GM18502 (cell line): Measurements from ENCODE around the gene NSD1.
A peak's percentile ranks its signal among the peaks of the same experiment; 100 is the strongest.

ENCODE experiments used
- ATAC-seq: cut with Tn5 transposase; IDR thresholded peaks from one replicate; pipeline ENCODE4 v1.9.1; 2021; ENCODE audit warnings: mild to moderate bottlenecking; ENCODE audit not compliant: unreplicated experiment, poor library complexity

NSD1 gene

GRCh38 chr5:177133096-177133852, at the start of gene NSD1:
TSS of gene NSD1 (plus strand) at chr5:177133773. CDS start at chr5:177135104, 1,331 bp downstream.
- peak; percentile 66 for ATAC-seq

- no peak for ATAC-seq
These were observed 49.4 kb upstream of the NSD1 start for GRCh38 chr5:177084175-177084574.

- ATAC-seq: no peak
These were observed 47.5 kb upstream of the NSD1 start for GRCh38 chr5:177085985-177086653.

GRCh38 chr5:177086654-177087397, 46.7 kb upstream of the NSD1 start, which contains the start of gene FGFR4:
TSS of gene FGFR4 (plus strand) at chr5:177086915. CDS start at chr5:177089603, 2,688 bp downstream.
- ATAC-seq: peak; percentile 77

GRCh38 chr5:177087398-177088005, 46.1 kb upstream of the NSD1 start:
- no peak for ATAC-seq

- ATAC-seq: no peak
These were observed 44.4 kb upstream of the NSD1 start for GRCh38 chr5:177089127-177089526.

GRCh38 chr5:177089825-177090641, 43.5 kb upstream of the NSD1 start:
- ATAC-seq: no peak

- no peak for ATAC-seq
These were observed 42.8 kb upstream of the NSD1 start for GRCh38 chr5:177090813-177091212.

- ATAC-seq: no peak
These were observed 42.3 kb upstream of the NSD1 start for GRCh38 chr5:177091232-177091631.

GRCh38 chr5:177092178-177093081, 41.1 kb upstream of the NSD1 start:
- no peak for ATAC-seq

GRCh38 chr5:177093082-177093712, 40.4 kb upstream of the NSD1 start:
- ATAC-seq: no peak

GRCh38 chr5:177093803-177094202, 39.8 kb upstream of the NSD1 start:
- no peak for ATAC-seq

GRCh38 chr5:177094224-177095087, 39.1 kb upstream of the NSD1 start:
- no peak for ATAC-seq

GRCh38 chr5:177095088-177095669, 38.4 kb upstream of the NSD1 start:
- no peak for ATAC-seq

- no peak for ATAC-seq
These were observed 37.2 kb upstream of the NSD1 start for GRCh38 chr5:177096162-177097015.
